Measurements from ENCODE around the gene CCDC178. TPM values are rescaled to one million over a fixed set of nuclear protein-coding genes. Genes with fewer than 3 reads are reported as not detected.

CCDC178 gene
- polyA plus RNA-seq, 2 of the 4 experiments (the other 2 are of a cell fraction): 0.06 TPM; not detected in 1

- ATAC-seq: no peak
- no peak for DNase-seq (ENCODE audit: low read depth in 1 of 2, low spot score in 1 of 2)
- Histone ChIP-seq H3K9me3 (no peaks in the 10 kb centered on the region), H3K4me1 (peaks cover 9% of the 10 kb centered on the region; the same call in 1 of the 3 replicates), H3K4me2 (no peak overlapping the region), H3K27ac (no peak overlapping the region), H3K4me3 (no peak overlapping the region)
- no peak for TF ChIP-seq HEYL (CRISPR knock-in tag; IDR thresholded peaks at IDR 0.05)
- TF ChIP-seq CBX2 (IDR thresholded peaks at IDR 0.05; ENCODE audit: borderline replicate concordance, low read depth): no peak
- no peak for TF ChIP-seq CHD4 (IDR thresholded peaks at IDR 0.05; ENCODE audit: borderline replicate concordance)
- TF ChIP-seq, protein P1, sequence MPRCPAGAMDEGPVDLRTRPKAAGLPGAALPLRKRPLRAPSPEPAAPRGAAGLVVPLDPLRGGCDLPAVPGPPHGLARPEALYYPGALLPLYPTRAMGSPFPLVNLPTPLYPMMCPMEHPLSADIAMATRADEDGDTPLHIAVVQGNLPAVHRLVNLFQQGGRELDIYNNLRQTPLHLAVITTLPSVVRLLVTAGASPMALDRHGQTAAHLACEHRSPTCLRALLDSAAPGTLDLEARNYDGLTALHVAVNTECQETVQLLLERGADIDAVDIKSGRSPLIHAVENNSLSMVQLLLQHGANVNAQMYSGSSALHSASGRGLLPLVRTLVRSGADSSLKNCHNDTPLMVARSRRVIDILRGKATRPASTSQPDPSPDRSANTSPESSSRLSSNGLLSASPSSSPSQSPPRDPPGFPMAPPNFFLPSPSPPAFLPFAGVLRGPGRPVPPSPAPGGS (IDR thresholded peaks at IDR 0.05): no peak
- TF ChIP-seq, protein P2, sequence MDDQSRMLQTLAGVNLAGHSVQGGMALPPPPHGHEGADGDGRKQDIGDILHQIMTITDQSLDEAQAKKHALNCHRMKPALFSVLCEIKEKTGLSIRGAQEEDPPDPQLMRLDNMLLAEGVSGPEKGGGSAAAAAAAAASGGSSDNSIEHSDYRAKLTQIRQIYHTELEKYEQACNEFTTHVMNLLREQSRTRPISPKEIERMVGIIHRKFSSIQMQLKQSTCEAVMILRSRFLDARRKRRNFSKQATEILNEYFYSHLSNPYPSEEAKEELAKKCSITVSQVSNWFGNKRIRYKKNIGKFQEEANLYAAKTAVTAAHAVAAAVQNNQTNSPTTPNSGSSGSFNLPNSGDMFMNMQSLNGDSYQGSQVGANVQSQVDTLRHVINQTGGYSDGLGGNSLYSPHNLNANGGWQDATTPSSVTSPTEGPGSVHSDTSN (IDR thresholded peaks at IDR 0.05): no peak
- TF ChIP-seq GATA3 (IDR thresholded peaks at IDR 0.05; ENCODE audit: borderline replicate concordance): no peak
- TF ChIP-seq MYC (IDR thresholded peaks at IDR 0.05; ENCODE audit: borderline replicate concordance, low read length): no peak
- TF ChIP-seq JUN (IDR thresholded peaks at IDR 0.05): no peak
- TF ChIP-seq JUNB (IDR thresholded peaks at IDR 0.05): no peak
- TF ChIP-seq KDM1A (IDR thresholded peaks at IDR 0.05; ENCODE audit: low read depth): no peak
- no peak for TF ChIP-seq ZNF302 (CRISPR knock-in tag; IDR thresholded peaks at IDR 0.05)
- ChIA-PET CTCF (no interaction called here), POLR2A (no interaction called here)
- 26% methylated on average over 5 of the region's 5 CpGs for WGBS (ENCODE audit: missing lambda C conversion rate)
- no peak for FAIRE-seq
Measured at GRCh38 chr18:32918692-32919250, 521.8 kb downstream of the CCDC178 start.

DNA sequence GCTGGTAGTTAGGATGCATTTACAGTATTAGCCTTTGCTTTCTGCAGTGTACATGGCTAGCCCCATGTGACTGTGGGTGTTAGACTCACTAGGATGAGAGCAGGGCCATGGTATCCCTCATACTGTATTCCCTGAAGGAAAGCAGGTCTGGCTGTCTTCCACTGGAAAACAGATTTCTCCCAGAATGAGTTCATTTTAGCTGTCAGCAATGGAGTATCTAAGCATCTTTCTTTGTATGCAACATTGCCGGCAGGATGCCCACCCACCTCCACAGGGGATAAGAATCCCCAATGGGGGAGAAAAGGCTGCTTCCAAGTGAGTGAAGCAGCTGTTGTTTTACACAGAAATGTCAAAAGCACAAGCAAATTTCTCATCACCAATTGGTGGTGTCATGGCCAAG is 525.0 kb downstream of the CCDC178 start:
- Histone ChIP-seq H3K4me2 (no peak overlapping the region), H3K27ac (no peak overlapping the region), H3K4me3 (no peak overlapping the region), H3K4me1 (no peaks in the 10 kb centered on the region), H3K9me3 (no peaks in the 10 kb centered on the region)
- WGBS (ENCODE audit: missing lambda C conversion rate): 92% methylated on average over 1 of the region's 1 CpG
- no peak for TF ChIP-seq JUNB (IDR thresholded peaks at IDR 0.05)
- TF ChIP-seq, protein P3, sequence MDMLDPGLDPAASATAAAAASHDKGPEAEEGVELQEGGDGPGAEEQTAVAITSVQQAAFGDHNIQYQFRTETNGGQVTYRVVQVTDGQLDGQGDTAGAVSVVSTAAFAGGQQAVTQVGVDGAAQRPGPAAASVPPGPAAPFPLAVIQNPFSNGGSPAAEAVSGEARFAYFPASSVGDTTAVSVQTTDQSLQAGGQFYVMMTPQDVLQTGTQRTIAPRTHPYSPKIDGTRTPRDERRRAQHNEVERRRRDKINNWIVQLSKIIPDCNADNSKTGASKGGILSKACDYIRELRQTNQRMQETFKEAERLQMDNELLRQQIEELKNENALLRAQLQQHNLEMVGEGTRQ (IDR thresholded peaks at IDR 0.05): no peak
- TF ChIP-seq RFX5 (IDR thresholded peaks at IDR 0.05): no peak
- no peak for TF ChIP-seq KDM1A (IDR thresholded peaks at IDR 0.05; ENCODE audit: low read depth)
- TF ChIP-seq, protein P4, sequence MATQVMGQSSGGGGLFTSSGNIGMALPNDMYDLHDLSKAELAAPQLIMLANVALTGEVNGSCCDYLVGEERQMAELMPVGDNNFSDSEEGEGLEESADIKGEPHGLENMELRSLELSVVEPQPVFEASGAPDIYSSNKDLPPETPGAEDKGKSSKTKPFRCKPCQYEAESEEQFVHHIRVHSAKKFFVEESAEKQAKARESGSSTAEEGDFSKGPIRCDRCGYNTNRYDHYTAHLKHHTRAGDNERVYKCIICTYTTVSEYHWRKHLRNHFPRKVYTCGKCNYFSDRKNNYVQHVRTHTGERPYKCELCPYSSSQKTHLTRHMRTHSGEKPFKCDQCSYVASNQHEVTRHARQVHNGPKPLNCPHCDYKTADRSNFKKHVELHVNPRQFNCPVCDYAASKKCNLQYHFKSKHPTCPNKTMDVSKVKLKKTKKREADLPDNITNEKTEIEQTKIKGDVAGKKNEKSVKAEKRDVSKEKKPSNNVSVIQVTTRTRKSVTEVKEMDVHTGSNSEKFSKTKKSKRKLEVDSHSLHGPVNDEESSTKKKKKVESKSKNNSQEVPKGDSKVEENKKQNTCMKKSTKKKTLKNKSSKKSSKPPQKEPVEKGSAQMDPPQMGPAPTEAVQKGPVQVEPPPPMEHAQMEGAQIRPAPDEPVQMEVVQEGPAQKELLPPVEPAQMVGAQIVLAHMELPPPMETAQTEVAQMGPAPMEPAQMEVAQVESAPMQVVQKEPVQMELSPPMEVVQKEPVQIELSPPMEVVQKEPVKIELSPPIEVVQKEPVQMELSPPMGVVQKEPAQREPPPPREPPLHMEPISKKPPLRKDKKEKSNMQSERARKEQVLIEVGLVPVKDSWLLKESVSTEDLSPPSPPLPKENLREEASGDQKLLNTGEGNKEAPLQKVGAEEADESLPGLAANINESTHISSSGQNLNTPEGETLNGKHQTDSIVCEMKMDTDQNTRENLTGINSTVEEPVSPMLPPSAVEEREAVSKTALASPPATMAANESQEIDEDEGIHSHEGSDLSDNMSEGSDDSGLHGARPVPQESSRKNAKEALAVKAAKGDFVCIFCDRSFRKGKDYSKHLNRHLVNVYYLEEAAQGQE (IDR thresholded peaks at IDR 0.05): no peak
- TF ChIP-seq CHD2 (IDR thresholded peaks at IDR 0.05; ENCODE audit: low read length, partially characterized antibody): no peak
- no peak for TF ChIP-seq ZSCAN20 (CRISPR knock-in tag; IDR thresholded peaks at IDR 0.05)
- TF ChIP-seq ZNF302 (CRISPR knock-in tag; IDR thresholded peaks at IDR 0.05): no peak
- no peak for TF ChIP-seq HOXB13 (CRISPR knock-in tag; IDR thresholded peaks at IDR 0.05; ENCODE audit: low read depth)
- TF ChIP-seq HEYL (CRISPR knock-in tag; IDR thresholded peaks at IDR 0.05): no peak
- no peak for TF ChIP-seq NR3C1 (IDR thresholded peaks at IDR 0.05)
- TF ChIP-seq ZC3H11A (IDR thresholded peaks at IDR 0.05): no peak
- DNase-seq (ENCODE audit: low read depth in 1 of 2, low spot score in 1 of 2) (no peak), ATAC-seq (no peak), FAIRE-seq (no peak)
- ChIA-PET CTCF (no interaction called here), POLR2A (no interaction called here)
